ENCODE results near the gene ZNF892. TPM values are rescaled to one million over a fixed set of nuclear protein-coding genes. Genes with fewer than 3 reads are reported as not detected.

The ZNF892 gene
- total and polyA plus RNA-seq, 9 of the 15 experiments (the other 6 are each of a cell fraction or from before 2014, with no cell fraction given), result 0.07 to 0.13 (median 0.09) TPM; not detected in 6

GRCh38 chr2:95181774-95182173 is 25.5 kb upstream of the ZNF892 start:
- DNase-seq (ENCODE audit: extremely low read depth in 1 of 4, low spot score in 3 of 4), result no peak
- no peak for FAIRE-seq
- 86% methylated on average over 16 of the region's 18 CpGs for WGBS (ENCODE audit: insufficient coverage, low coverage, missing lambda C conversion rate)
- Histone ChIP-seq H3K9me1 (ENCODE audit: control insufficient read depth, insufficient read depth, low read length) (no peaks in the 10 kb centered on the region), H3K4me1 (replicated peaks in 1 of 2; ENCODE audit: control insufficient read depth in 2 of 2, insufficient read depth in 2 of 2, low read length in 2 of 2) (no peaks in the 10 kb centered on the region), H2AFZ (ENCODE audit: low read depth, low read length) (no peak overlapping the region), H3K4me2 (ENCODE audit: insufficient read depth, low read length) (no peak overlapping the region), H3K27me3 (ENCODE audit: control insufficient read depth in 2 of 2, insufficient read depth in 2 of 2, low read length in 2 of 2) (no peaks in the 10 kb centered on the region; a peak in 1 of 5 replicates), H3K36me3 (ENCODE audit: control insufficient read depth, insufficient read depth, low read length) (peaks cover 29% of the 10 kb centered on the region), H3K27ac (ENCODE audit: extremely low read depth, low read depth, low read length) (no peak overlapping the region), H4K20me1 (replicated peaks; ENCODE audit: control insufficient read depth, insufficient read depth, low read length) (no peaks in the 10 kb centered on the region), H3K9ac (ENCODE audit: insufficient read depth in 1 of 2, low read depth in 2 of 2, low read length in 2 of 2) (no peak overlapping the region), H3K4me3 (no peak overlapping the region), H3K9me3 (replicated peaks; ENCODE audit: control insufficient read depth, insufficient read depth, low read depth, low read length) (0 out of 2 replicates have a peak, but pooled peaks cover 2% of the 10 kb centered on the region), H3K79me2 (ENCODE audit: control insufficient read depth, insufficient read depth, low read length) (no peaks in the 10 kb centered on the region)
- ChIA-PET CTCF (ENCODE audit: low intra/inter-chr PET ratio) (no interaction called here), POLR2A (interaction anchor here (0.6 kb wide), 1 partner anchor 141 kb away, joined by 3 read pairs; no protein-coding TSS in a partner anchor)
- no TSS peak for BruUV-seq (replicated peaks)
- TF ChIP-seq TBL1XR1 (IDR thresholded peaks at IDR 0.05; ENCODE audit: low read length in 2 of 2), result no peak
- no peak for TF ChIP-seq MTA1 (IDR thresholded peaks at IDR 0.05; ENCODE audit: borderline replicate concordance)
- no peak for TF ChIP-seq NONO (IDR thresholded peaks at IDR 0.05; ENCODE audit: low read depth in 2 of 2, low read length in 1 of 2)
- TF ChIP-seq ZNF263 (CRISPR knock-in tag; IDR thresholded peaks at IDR 0.05; ENCODE audit: borderline replicate concordance), result no peak
- TF ChIP-seq PTTG1 (tag; IDR thresholded peaks at IDR 0.05; ENCODE audit: low read depth), result no peak
- no peak for TF ChIP-seq HDGF (IDR thresholded peaks at IDR 0.05)
- no peak for TF ChIP-seq ZKSCAN8 (CRISPR knock-in tag; IDR thresholded peaks at IDR 0.05)
- no peak for TF ChIP-seq GTF2E2 (tag; IDR thresholded peaks at IDR 0.05)
- no peak for TF ChIP-seq ELK3 (CRISPR knock-in tag; IDR thresholded peaks at IDR 0.05)
- TF ChIP-seq ZNF280B (CRISPR knock-in tag; IDR thresholded peaks at IDR 0.05), result no peak
- no peak for TF ChIP-seq ZNF79 (CRISPR knock-in tag; IDR thresholded peaks at IDR 0.05; ENCODE audit: low read depth)
- no peak for TF ChIP-seq PHF20 (IDR thresholded peaks at IDR 0.05; ENCODE audit: partially characterized antibody)
- TF ChIP-seq TARDBP (IDR thresholded peaks at IDR 0.05), result no peak
- TF ChIP-seq HMGXB4 (CRISPR knock-in tag; IDR thresholded peaks at IDR 0.05), result no peak
- no peak for TF ChIP-seq CBX2 (IDR thresholded peaks at IDR 0.05; ENCODE audit: insufficient read depth, low read length, poor library complexity, severe bottlenecking)
- TF ChIP-seq RAD21 (CRISPR knock-in tag; conservative IDR thresholded peaks at IDR 0.05 in 1 of 2, IDR thresholded peaks at IDR 0.05 in 1 of 2), result no peak
- TF ChIP-seq TCF3 (CRISPR knock-in tag; IDR thresholded peaks at IDR 0.05), result no peak
- no peak for TF ChIP-seq FOS (IDR thresholded peaks at IDR 0.05; ENCODE audit: extremely low read depth, insufficient read length)
- no peak for TF ChIP-seq SMAD4 (CRISPR knock-in tag; conservative IDR thresholded peaks at IDR 0.05)
- intact Hi-C loops (cut with micrococcal nuclease) (no loop called here), in situ Hi-C loops (cut with MboI) (no loop called here)
- no peak for ATAC-seq

Measured in K562 (cell line).